Parathyroid adenoma (tissue), 2 donors: ENCODE measurements around the gene PRKG1.

ENCODE experiments used
- H2AFZ ChIP-seq: fragments of 300-600 bp; sonication (generic); one replicate; pipeline ENCODE4 v1.7.0; 2017; ENCODE audit warnings: antibody characterized with exemption, mild to moderate bottlenecking
- H3K27ac ChIP-seq: fragments of 300-600 bp; sonication (generic); one replicate; pipeline ENCODE4 v1.7.0; 2017
- H3K27me3 ChIP-seq: fragments of 300-600 bp; sonication (generic); one replicate; pipeline ENCODE4 v1.7.0; 2017; ENCODE audit warnings: low read length; ENCODE audit not compliant: control insufficient read depth, insufficient read depth
- H3K36me3 ChIP-seq: fragments of 300-600 bp; sonication (generic); one replicate; pipeline ENCODE4 v1.7.0; 2017; ENCODE audit warnings: low read length; ENCODE audit not compliant: control insufficient read depth, insufficient read depth
- H3K4me1 ChIP-seq: fragments of 300-600 bp; sonication (generic); one replicate; pipeline ENCODE4 v1.7.0; 2017; ENCODE audit warnings: control low read depth
- H3K4me2 ChIP-seq: fragments of 300-600 bp; sonication (generic); one replicate; pipeline ENCODE4 v1.7.0; 2017; ENCODE audit warnings: low read length
- H3K4me3 ChIP-seq: fragments of 300-600 bp; sonication (generic); one replicate; pipeline ENCODE4 v1.7.0; 2017; ENCODE audit warnings: low read depth, low read length
- H3K79me2 ChIP-seq: fragments of 300-600 bp; sonication (generic); one replicate; pipeline ENCODE4 v1.7.0; 2017; ENCODE audit warnings: control low read depth
- H3K9ac ChIP-seq: fragments of 300-600 bp; sonication (generic); one replicate; pipeline ENCODE4 v1.7.0; 2017; ENCODE audit warnings: mild to moderate bottlenecking
- H3K9me3 ChIP-seq: fragments of 300-600 bp; sonication (generic); one replicate; pipeline ENCODE4 v1.7.0; 2017; ENCODE audit warnings: low read length; ENCODE audit not compliant: control insufficient read depth
- CTCF ChIP-seq: fragments of 300-600 bp; sonication (generic); IDR thresholded peaks from one replicate; pipeline ENCODE4 v1.7.0; 2017; ENCODE audit warnings: antibody characterized with exemption, mild to moderate bottlenecking
- donor health status: primary hyperparathyroidism.

Gene PRKG1

GRCh38 chr10:51862149-51862548 is 787.9 kb downstream of the PRKG1 start:
- no peak for TF ChIP-seq CTCF
- Histone ChIP-seq H2AFZ (no peak overlapping the region), H3K4me3 (no peak overlapping the region), H3K27me3 (no peaks in the 10 kb centered on the region), H3K36me3 (no peaks in the 10 kb centered on the region), H3K9ac (no peak overlapping the region), H3K79me2 (no peaks in the 10 kb centered on the region), H3K4me1 (no peaks in the 10 kb centered on the region), H3K27ac (no peak overlapping the region), H3K9me3 (no peaks in the 10 kb centered on the region), H3K4me2 (no peak overlapping the region)

GRCh38 chr10:51867956-51868355 is 793.7 kb downstream of the PRKG1 start:
- H3K4me2 ChIP-seq, result no peak overlapping the region
- H3K79me2 ChIP-seq, result no peaks in the 10 kb centered on the region
- no peak overlapping the region for H3K4me3 ChIP-seq
- no peak overlapping the region for H3K9ac ChIP-seq
- no peaks in the 10 kb centered on the region for H3K9me3 ChIP-seq
- H3K27ac ChIP-seq, result no peak overlapping the region
- no peaks in the 10 kb centered on the region for H3K4me1 ChIP-seq
- TF ChIP-seq CTCF, result no peak
- H3K36me3 ChIP-seq, result no peaks in the 10 kb centered on the region
- H3K27me3 ChIP-seq, result no peaks in the 10 kb centered on the region
- no peak overlapping the region for H2AFZ ChIP-seq

GRCh38 chr10:51874131-51874530 is 799.8 kb downstream of the PRKG1 start:
- Histone ChIP-seq H3K36me3 (no peaks in the 10 kb centered on the region), H3K4me2 (no peak overlapping the region), H3K79me2 (no peaks in the 10 kb centered on the region), H3K9ac (no peak overlapping the region), H3K9me3 (no peaks in the 10 kb centered on the region), H3K27me3 (no peaks in the 10 kb centered on the region), H3K27ac (no peak overlapping the region), H3K4me1 (peaks cover 6% of the 10 kb centered on the region), H3K4me3 (no peak overlapping the region), H2AFZ (no peak overlapping the region)
- TF ChIP-seq CTCF, result no peak

- Histone ChIP-seq H3K4me3 (no peak overlapping the region), H3K27me3 (no peaks in the 10 kb centered on the region), H2AFZ (no peak overlapping the region), H3K4me2 (no peak overlapping the region), H3K27ac (no peak overlapping the region), H3K79me2 (no peaks in the 10 kb centered on the region), H3K4me1 (peaks cover 6% of the 10 kb centered on the region), H3K9ac (no peak overlapping the region), H3K36me3 (no peaks in the 10 kb centered on the region), H3K9me3 (no peaks in the 10 kb centered on the region)
- no peak for TF ChIP-seq CTCF
These were observed 801.3 kb downstream of the PRKG1 start for GRCh38 chr10:51875610-51876009.

GRCh38 chr10:51876503-51876902 is 802.2 kb downstream of the PRKG1 start:
- H3K4me3 ChIP-seq, result no peak overlapping the region
- no peak overlapping the region for H3K9ac ChIP-seq
- peak overlapping the region; percentile 21 for H2AFZ ChIP-seq
- H3K27ac ChIP-seq, result no peak overlapping the region
- no peaks in the 10 kb centered on the region for H3K27me3 ChIP-seq
- H3K79me2 ChIP-seq, result no peaks in the 10 kb centered on the region
- no peak overlapping the region for H3K4me2 ChIP-seq
- TF ChIP-seq CTCF, result no peak
- H3K9me3 ChIP-seq, result no peaks in the 10 kb centered on the region
- no peaks in the 10 kb centered on the region for H3K36me3 ChIP-seq
- peaks cover 6% of the 10 kb centered on the region for H3K4me1 ChIP-seq
